Epidermal melanocyte (primary cell): ENCODE measurements around the gene TLR6.

ENCODE experiments used
- DNase-seq: peaks from one replicate; pipeline ENCODE4 v3.0.0; 2011; ENCODE audit warnings: low spot score; ENCODE audit not compliant: insufficient read length

Gene TLR6

DNA sequence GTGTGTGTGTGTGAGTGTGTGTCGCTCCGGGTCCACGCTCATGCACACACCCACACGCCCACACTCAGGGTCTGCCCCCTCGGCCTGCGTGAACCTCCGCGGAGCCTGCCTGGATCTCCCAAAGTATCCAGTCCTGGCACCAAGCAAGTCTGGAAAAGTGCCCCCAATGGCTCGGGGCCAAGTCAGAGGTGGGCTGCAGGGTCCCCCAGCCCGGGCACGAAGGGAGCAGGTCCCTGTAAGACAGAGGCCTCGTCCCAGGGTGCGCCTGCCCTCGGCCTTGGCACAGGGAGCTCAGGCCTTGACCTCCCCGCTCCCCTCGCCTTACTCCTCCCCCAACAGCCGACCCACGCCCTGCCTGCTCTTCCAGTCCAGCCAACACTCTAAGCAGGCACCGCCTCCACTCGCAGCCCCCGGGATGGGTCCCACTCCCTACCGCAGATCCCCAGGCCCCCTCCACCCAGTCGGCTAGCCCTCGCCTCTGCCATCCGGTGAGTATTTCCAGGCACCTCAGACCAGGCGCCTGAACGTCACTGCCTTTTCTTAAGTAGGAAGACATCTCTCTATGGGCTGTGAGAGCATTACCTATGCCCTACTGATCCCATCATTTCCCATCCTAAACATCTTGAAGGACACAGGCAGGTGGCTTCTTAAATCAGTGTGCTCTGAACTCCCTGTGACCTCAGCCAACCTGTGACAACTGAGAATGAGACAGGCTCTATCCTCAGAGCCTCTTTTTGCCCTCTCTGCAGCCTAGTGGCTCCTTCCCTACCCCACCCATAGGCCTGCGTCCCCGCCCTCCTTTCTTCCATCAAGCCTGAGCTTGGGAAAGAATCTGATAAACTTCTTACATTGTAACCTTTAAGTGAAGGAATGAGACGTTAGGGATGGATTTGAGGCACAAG is 11.7 kb upstream of the TLR6 start:
- no peak for DNase-seq

DNA sequence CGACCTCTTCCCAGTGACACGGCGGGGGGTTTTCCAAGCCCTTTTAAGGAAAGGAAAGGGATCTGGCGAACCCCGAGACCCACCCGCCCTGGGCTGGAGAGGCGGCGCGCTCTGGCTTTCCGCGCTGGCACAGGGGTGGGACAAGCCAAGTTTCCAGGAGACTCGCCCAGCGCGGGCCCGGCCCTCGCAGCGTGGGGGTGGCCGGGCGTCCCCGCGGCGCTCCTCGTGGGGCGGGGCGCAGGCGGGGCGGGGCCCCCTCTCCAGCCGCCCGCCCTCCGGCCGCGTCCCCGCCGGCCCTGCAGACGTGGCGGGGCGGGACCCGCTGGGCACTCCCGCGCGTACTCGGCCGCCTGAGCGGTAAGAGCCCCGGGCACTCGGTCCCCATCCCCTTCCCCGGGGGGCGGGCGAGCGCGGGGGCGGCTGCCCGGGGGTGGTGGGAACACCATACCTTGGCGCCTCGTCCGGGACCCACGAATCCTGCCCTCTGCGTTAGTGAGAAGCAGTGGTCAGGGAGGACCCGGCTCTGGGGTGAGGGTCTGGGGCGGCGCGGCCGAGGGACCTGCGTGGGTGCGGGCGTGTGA is 11.0 kb upstream of the TLR6 start, which contains the start of gene FAM114A1:
Gene FAM114A1, plus strand, starts transcription at position 329 of the 581 bp plus-strand sequence. CDS start 10,273 bp downstream, outside the sequence.
- peak; percentile 61 for DNase-seq

DNA sequence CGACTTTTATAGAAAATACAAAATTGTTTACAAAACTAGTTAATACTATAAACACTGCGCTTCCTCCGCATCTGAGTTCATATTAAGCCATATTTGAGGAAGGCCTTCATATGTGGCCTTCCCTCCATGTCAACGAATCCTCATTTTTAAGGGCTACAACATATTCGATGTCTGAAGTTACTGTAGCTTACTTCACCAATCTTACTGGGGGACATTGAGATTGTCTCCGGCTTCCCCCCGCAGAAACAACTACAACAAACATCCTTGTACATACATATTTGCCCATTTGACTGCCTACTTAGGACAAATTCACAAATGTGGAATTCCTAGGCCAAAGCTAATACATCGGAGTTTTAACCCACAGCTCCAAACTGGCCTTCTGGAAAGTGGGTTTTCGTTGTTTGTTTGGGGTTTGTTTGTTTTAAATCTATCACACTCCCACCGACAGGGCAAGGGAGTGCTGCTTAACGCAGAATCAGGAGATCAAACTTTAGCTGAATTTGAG is 10.4 kb upstream of the TLR6 start:
- no peak for DNase-seq

DNA sequence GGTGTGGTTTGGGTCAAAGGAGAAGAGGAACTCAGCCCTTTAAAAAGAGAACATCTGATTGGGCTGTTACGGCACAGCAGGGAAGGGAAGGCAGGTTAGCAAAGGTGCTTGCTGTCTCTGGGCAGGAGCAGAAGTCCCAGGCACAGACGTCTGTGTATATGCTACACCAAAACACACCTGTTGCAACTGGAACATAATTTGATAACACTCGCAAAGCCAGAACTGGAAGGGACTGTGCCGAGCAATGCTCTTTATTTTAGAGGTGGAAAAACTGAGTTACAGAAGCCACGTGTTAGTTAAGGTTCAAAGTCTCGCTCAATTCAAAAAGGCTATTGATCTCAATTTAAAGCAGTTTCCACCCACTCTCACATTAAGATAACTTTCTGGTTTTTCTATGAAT is 8.8 kb upstream of the TLR6 start:
- no peak for DNase-seq

DNA sequence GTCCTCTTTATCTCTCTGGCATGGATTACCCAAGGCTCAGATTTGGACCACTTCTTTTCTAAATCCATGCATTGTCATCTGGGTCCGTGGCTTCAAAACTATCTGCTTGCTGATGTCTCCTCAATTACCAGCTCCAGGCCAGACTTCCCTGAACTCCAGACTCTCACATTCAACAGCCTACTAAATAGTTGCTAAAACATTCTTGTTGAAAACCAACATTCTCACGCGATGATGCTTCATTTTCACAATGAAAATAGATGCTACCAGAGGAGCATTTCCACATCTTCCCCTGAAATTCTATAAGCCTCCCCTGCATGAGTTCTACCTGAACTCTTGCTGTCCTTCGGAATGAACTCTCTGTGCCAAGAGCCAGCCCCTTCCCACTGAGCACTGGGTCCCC is 5.2 kb upstream of the TLR6 start:
- DNase-seq = no peak

DNA sequence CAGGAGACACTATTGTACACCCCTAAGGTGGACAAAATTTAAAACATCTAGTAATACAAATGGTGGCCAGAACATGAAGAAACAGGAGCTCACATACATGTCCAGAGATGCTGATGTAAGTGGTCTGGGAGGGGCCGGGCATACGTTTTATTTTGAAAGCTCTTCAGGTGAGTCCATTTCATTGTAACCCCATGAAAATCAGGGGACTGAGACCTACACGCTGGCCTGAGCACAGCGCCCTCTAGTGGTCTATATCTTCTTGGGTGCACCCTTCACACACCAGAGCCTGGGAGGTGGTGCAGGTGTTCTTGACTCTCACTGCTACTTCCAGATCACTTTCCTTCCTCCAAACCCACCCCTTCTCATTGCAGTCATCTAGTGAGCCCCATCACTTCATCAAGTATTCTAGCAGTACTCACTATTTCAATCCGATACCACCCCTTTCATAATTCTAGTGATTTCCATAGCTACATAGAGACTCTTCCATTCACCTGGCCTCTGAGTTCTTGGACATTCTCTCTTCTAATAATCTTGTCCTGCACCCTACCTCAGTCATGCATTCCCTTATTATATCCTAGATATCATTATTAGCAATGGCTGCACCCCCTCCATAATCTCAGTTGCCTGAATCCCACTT is 4.3 kb upstream of the TLR6 start:
- no peak for DNase-seq

DNA sequence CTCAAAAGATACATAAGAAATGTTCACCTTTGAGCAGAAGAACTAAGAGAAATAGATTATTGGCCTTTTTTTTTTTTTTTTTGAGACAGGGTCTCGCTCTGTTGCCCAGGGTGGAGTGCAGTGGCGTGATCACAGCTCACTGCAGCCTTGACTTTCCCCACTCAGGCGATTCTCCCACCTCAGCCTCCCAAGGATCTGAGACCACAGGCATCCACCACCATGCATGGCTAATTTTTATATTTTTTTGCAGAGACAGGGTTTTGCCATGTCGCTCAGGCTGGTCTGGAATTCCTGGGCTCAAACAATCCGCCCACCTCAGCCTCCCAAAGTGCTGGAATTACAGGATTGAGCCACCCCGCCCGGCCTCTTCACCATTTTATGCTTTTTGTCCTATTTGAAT is 2.9 kb upstream of the TLR6 start:
- no peak for DNase-seq

DNA sequence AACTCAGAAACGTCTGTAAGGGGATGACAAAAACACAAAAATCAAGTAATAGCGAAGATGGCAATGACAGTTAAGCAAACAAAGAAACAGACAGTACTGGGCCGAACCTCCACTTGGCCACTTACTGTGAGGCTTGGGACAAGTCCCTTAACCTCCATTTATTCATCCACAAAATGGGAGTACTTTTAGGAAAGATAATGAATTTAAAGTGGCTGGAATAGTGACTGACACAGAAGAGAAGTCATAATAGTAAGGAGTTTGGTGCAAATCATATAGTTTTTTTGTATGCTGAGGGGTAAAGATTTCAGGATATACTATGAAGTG is 1.4 kb upstream of the TLR6 start:
- DNase-seq = no peak

DNA sequence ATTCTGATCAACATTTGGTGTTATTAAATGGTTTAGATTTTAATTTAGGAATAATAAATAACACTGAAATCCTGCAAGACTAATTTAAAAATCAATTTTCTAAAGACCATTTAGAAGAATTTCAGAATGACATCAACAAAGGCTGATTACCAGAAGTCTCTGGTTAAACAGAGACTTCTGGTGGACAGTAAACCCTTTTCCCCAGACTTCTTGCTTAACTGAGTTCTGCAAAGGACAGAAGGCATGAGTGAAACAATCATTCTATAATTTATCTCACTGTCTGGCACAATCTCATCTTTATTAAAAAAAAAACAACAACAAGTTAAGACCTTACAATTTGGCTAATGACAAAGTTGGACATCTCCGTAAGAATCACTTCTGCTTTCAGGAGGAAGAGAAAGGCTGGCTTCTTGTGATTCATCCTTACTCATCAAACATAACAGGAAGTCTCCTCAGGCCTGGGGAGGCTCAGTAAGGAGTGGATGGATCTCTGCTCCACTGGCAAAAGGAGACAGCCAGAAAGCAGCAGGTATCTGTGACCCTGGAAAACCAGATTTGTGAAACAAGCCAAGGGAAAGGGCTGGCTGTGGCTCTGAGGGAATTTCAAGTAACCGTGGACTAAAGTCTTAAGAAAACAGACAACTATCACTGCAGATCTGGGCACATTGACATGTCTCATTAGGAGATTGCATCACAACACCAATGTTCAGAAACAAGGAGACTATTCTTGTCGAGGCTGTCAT is 908 bp upstream of the TLR6 start:
- no peak for DNase-seq

DNA sequence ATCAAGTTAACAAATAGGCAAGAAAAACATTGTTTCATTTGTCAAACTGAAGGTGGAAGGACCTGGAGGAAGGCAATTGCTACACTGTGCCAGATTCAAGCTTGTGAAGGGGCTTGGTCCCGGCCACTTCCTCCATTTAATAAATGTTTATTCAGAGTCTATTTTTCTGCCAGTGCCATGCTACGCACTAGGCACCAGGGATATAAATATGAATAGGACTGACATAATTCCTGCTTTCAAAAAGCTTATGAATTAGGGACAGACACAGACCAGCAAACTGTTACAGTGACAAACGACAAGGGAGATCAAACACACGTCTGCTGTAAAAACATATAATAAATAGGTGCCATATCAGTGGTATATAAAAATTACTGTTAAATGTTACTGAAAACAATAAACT is 571 bp downstream of the TLR6 start:
- DNase-seq = no peak

DNA sequence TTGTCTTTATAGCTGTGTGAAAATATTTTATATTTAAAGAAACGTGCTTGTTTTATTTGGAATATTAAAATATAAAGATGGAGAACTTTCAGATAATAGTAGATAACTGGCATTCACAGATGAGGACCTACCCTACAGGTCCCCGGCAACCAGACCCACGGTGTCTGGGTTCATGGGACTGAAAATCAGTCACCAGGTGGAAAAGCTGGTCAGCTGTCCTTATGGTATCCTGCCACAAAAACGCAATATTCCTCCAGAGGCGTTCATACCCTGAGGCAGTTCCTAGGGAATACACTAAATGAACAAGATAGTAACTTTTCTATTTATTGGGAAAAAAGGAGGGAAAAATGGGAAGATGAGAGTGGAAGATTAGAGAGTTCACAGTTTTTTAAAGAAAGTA is 1.2 kb downstream of the TLR6 start:
- no peak for DNase-seq

DNA sequence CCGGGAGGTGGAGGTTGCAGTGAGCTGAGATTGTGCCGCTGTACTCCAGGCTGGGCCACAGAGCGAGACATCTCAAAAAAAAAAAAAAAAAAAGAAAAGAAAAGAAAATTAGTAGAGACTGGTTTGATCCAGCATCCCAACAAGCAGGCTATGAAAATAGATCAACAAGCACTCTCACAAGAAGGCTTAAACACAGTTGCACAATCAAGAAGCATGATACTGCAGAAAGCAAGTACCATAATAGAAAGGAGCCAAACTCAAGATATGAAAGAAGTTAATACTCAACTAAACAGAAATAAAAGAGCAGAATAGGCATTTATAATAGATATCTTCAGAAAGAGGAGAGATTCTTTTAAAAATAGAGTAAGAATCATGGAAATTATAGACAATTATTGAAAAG is 10.6 kb downstream of the TLR6 start:
- DNase-seq = no peak

DNA sequence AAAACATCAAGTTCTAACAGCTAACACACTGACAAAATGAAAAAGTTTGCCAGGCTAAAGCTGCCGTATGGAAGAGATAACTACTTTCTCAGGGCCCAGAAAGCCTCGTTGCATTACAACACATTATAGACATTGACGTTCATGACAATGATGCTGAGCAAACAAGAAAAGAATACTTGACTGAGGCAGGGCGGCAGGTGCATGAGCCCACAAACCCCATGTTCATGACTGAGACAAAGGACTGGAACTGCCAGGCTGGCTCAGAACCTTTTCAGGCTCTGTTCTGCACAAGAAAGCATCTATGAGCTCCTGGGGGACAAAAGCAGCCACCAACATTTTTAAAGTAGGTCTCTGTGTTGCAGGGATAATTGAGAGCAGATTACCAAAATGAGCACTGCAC is 13.6 kb downstream of the TLR6 start:
- DNase-seq = no peak

DNA sequence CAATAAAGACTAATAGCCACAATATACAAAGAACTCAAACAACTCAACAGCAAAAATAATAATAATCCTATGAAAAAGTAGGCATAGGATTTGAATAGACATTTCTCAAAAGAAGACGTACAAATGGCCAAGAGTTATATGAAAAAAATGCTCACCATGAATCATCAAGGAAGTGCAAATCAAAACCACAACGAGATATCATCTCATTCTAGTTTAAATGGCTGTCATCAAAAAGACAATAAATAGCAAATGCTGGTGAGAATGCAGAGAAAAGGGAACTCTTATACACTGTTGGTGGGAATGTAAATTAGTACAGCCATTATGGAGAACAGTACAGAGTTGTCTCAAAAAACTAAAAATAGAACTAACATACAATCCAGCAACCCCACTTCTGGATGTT is 18.8 kb downstream of the TLR6 start:
- no peak for DNase-seq

DNA sequence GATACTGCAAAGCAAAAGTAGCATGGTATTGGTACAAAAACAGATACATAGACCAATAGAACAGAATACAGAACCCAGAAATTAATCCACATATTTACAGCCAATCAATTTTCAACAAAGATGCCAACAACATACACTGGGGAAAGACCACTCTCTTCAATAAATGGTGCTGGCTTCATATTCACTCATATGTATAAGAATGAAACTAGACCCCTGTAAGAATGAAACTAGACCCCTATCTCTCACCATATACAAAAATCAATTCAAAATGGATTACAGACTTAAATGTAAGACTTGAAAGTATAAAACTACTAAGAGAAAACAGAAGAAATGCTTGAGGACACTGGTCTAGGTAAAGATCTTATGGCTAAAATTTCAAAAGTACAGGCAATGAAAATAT is 19.3 kb downstream of the TLR6 start:
- no peak for DNase-seq

DNA sequence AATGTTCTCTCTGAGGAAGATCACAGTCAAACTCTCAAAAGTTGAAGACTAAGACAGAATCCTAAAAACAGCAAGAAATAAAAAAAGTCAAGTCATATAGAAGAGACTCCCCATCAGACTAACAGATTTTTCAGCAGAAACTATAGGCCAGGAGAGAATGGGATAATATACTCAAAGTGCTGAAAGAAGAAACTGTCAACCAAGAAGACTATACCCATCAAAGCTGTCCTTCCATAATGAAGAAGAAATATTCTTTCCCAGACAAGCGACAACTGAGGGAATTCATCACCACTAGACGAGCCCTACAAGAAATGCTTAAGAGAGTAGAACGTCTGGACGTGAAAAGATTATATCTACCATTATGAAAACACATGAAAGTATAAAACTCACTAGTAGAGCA is 22.0 kb downstream of the TLR6 start:
- no peak for DNase-seq

DNA sequence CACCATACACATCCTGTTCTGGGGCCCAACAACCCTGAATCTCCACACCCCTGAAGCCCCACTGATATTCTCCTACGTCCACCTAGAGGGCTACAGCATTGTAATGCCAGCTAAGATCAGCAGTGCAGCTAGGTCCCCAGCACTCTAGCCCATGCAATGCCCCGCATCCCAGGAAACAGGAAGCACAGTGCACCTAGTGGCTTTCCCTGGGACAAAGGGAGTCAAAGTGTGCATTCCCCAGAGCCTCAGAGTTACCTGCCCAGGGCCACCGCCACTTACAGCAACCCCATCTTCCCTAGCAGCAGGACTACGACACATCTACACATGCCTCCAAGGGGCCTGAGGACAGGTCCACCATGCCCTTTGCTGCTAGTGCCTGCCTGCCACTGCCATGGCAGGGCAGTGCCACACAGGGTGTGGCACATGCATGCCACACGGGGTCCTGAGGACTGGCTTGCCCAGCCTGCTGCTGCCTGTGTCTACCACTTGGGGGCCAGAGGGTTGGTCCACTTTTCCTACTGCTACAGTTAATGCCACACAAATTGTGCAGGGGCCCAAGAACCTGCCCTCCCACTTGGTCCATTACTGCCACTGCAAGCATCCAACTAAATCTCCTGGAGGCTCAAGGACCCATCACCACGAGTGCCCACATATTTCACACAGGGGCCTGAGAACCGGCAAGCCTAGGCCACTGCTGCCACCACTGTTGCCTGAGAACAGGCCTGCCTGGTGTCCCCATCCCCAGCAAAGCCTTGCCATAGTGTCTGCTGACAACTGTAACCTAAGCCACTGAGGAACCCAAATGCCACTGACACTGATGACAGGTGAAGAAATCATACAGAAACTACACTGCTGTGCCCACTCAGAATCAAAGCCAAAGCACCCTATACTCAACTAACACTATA is 23.7 kb downstream of the TLR6 start:
- DNase-seq = no peak

DNA sequence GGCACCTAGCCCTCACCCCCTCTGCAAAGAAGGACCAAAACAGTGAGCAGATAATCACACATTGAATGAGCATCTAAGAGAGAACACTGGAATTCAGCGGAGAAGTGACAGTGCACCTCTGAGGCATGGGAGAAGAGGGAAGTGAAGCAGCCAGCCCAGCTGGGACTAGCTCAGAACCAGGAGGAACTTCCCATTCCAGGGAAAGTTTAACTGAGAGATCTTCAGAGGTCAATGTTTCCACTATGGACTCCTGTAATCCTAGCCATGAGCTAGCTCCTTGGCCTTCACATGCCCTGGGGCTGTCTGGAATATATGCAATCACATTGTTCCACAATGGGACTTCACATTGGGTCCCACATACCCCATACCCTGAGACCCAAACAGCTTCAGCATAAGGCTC is 24.4 kb downstream of the TLR6 start:
- DNase-seq = no peak

DNA sequence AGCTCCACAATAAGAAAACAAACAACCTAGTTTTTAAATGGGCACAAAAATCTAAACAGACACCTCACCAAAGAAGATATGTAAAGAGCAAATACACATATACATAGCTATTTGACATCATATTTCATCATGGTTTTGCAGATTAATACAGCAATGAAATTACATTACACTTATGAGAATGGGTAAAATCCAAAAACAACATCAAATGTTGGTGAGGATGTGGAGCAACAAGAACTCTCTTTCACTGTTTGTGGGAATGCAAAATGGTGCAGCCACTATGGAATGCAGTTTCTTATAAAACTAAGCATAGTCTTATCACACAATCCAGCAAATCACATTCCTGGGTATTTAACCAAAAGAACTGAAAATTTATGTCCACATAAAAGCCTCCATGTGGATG is 25.0 kb downstream of the TLR6 start:
- no peak for DNase-seq

DNA sequence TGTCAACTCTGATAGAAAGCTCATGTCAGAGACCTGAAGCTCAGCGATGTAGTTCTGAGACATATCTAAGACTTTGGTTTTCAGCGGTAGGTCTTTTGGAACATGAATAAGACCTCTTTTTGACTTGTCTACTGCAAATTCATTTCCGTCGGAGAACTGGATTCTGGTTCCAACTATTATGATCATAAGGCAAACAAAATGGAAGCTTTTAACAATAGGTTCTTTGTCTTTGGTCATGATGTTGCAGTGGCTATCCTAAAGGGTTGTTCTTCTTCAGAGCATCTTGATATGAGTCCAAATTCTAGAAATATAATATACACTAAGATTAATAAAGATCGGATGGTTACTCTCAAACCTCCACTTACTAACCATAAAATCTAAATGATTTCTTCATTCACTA is 27.4 kb downstream of the TLR6 start:
- DNase-seq = peak; percentile 73

DNA sequence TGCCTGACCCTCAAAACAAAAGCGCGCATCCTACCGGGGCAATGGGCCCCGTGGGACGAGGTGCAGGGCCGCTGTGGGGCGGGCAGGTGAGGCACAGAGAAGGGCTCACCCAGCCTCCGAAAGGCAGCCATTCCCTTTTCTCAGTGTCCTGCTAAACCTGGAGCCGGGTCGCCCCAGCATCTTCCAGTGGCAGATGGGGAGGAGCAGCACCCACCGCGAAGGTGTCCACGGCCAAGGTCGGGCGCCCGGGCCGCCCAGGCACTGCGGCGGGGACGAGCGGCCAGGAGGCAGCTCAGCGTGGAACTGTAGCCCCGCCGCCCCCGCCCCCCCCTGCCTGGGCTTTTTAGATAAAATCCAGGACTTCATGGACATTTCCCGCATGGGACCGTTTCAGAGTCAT is 32.9 kb downstream of the TLR6 start:
- no peak for DNase-seq
